Airway epithelial cell (primary cell): Measurements from ENCODE around the gene CHORDC1. TPM values are rescaled to one million over a fixed set of nuclear protein-coding genes. Genes with fewer than 3 reads are reported as not detected.

Experiments used
- total RNA-seq: library from RNA; depleted of rRNA; stranded (reverse); fragments of >200 nt; gene quantifications from 2 replicates; pipeline ENCODE4 v1.2.3, GENCODE V29; 2015

Gene CHORDC1
- 26.3 and 39.4 TPM in 2 replicates for total RNA-seq

GRCh38 chr11:90222459-90223247 lies at the start of gene CHORDC1:
TSS of gene CHORDC1 (minus strand) at chr11:90223049. CDS start at chr11:90222954, 95 bp downstream.

Other genes with a start within 250 kb of the CHORDC1 start
- not detected in 2 replicates for gene TRIM49C, start 191.9 kb downstream of the CHORDC1 start, total RNA-seq
- gene UBTFL1, start 137.1 kb downstream of the CHORDC1 start, total RNA-seq: not detected in 2 replicates
- gene NAALAD2, start 88.4 kb downstream of the CHORDC1 start, total RNA-seq: not detected in 2 replicates